PC-3 (cell line): ENCODE data around the gene RPS29.

ENCODE experiments used
- CTCF ChIP-seq: fragments of 300-600 bp; sonication (generic); conservative IDR thresholded peaks from 2 replicates; pipeline ENCODE4 v1.5.1; 2017; ENCODE audit warnings: antibody characterized with exemption, low read depth, mild to moderate bottlenecking, low read length
- EZH2 ChIP-seq: fragments of 300-600 bp; sonication (generic); IDR thresholded peaks from one replicate; pipeline ENCODE4 v1.6.1; 2017; ENCODE audit warnings: antibody characterized with exemption, mild to moderate bottlenecking, low read length; ENCODE audit not compliant: unreplicated experiment
- EZH2phosphoT487 ChIP-seq: fragments of 300-600 bp; sonication (generic); IDR thresholded peaks from 2 replicates; pipeline ENCODE4 v1.6.1; 2018; ENCODE audit warnings: mild to moderate bottlenecking, antibody characterized with exemption, low read length, borderline replicate concordance

GRCh38 chr14:49586673-49587460, 687 bp upstream of the RPS29 start:
- TF ChIP-seq CTCF (peak; percentile 99), EZH2 (no peak), EZH2phosphoT487 (no peak)
